HG03354 (cell line): ENCODE measurements around the gene SLC25A26.

Experiments
- ATAC-seq: cut with Tn5 transposase; IDR thresholded peaks from one replicate; pipeline ENCODE4 v1.9.1; 2021; ENCODE audit warnings: mild to moderate bottlenecking; ENCODE audit not compliant: unreplicated experiment, poor library complexity, severe bottlenecking

Gene SLC25A26

DNA sequence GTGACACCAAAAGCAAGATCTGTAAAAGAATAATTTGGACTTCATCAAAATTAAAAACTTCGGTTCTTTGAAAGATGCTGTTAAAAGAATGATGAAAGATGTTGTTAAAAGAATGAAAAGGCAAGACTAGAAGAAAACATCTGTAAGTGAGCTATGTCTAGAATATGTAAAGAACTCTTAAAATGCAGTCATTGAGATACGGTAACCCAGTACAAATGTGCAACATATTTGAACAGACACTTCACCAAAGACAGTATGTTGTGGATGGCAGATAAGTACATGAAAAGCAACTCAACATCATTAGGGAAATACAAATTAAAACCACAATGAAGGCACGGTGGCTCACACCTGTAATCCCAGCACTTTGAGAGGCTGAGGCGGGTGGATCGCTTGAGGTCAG, 140.6 kb downstream of the SLC25A26 start:
- no peak for ATAC-seq

DNA sequence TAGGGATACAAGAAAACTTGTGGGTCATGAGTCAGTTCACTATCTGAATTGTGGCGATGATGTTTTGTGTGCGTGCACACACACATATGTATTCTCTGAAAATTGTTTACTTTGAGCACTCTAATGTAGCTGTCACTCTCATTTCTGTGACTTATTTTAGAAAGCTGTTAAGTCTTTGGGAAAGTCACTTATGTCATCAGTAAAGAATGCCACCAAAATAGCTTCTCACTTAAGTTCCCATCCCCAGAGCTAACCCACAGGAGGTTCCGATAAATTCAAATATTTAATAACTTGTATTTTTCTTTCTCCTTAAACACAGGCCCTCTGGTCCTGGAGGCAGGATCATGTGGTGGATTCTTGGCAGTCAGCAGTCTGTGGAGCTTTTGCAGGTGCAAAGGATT, 141.7 kb downstream of the SLC25A26 start:
- ATAC-seq = no peak

- ATAC-seq = no peak
These were observed 142.3 kb downstream of the SLC25A26 start for GRCh38 chr3:66363148-66363547.

DNA sequence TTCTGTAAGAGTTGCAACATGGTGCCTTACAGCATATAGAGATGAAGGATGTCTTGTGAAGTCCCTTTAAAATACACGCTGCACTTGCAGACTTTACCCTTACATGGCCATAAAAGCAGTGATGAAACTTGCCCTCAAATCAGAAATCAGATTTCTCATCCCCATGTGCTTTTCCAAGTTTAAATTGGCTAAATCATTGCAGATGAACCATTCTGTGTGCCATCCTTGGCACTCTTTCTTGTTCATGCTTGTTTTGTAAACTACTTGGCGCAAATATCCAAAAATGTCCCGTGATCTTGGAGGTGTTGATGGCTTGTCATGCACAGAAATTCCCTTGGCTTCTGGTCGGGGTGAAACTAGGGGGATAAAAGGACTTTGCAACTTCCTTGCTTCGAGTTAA, 144.3 kb downstream of the SLC25A26 start:
- ATAC-seq = no peak

DNA sequence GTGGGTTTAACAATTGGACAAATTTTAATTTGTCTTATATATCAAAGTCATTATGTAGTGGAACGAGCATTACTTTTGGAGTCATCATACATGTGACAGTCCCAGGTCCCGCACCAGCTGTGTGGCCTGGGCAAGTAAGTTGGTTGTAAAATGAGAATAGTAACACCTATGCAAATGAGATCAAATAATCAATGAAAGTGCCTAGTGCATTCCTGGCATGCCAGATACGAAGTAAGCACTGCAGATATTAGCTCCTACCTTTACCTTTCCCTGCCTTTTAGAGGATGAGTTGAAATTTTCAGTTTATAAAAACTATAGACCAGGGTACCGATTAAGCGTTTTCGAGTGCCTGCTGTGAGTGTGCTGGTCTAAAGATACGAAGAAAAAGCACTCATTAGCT, 145.9 kb downstream of the SLC25A26 start:
- ATAC-seq = no peak

- ATAC-seq = no peak
These were observed 147.2 kb downstream of the SLC25A26 start for GRCh38 chr3:66367979-66368378.

DNA sequence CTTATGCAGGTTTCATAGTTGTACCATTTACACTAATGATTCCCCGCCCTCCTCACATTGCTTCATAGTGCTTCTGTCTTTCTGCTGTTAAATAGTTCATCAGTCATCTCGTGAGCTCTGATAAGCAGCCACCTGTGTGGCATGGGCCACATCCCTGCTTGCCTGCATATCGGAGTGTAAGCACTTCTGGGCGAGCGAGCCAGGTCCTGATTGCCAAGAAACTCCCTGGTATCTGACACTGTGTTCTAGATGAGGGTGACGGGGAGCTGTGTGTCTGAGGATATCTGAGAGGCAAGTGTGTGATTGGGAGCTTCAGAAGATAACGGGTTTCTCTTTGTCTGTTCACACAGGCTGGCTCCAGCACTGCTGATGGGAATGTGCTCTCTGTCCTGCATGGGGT, 149.4 kb downstream of the SLC25A26 start:
- no peak for ATAC-seq

DNA sequence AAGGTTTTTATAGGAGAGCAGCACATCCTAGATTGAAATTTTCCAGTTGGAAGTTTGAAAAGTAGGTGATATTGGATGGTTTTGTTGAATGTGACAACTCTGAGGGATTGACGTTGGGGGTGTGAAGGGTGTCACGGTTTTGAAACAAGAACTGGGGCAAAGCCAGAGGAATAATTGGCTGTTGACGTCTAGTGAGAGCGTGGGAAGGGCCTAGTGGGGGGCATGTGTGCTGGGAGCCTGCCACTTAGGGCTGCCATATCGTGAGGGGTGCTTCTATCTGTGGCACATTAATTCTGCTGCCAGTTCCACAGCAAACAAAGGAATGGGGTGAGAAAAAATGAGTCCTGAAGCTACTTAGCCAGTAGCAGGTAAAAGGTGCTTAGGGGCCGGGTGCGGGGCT, 150.6 kb downstream of the SLC25A26 start:
- no peak for ATAC-seq

- ATAC-seq = no peak
These were observed 152.0 kb downstream of the SLC25A26 start for GRCh38 chr3:66372681-66373350.

DNA sequence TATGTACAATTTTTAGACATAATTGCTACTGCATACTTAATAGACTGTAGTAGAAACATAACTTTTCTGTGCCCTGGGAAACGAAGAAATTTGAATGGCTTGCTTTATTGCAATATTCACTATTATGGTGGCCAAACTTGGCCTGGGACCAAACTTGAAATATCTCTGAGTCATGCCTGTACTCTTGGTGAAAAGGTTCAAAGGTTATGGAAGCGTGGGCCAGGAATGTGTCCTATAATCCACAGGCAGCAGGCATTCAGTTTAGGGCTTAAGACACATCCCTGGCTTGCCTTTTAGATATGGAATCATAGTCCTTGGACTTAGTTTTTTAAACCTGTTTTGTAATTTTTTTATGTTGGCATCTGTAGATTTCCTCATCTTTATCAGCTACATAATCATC, 155.8 kb downstream of the SLC25A26 start:
- ATAC-seq = no peak

DNA sequence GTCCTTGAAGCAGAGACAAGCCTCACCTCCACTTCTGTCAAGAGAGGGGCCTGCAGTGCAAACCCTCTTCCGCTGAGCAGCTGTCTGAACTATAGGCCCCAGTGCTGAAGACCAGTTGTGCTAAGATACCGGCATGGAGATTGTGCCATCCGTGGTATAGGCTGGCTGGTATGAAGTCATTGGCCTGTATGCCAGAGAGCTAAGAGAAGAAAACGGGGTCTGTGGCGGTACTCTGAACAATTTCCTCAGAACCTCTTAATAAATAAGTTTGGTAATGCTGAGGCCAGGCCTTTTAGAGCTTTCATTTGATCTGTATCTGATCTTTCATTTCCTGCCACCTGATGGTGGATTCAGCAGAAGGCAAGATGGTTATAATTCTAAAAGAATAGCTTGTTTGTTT, 157.0 kb downstream of the SLC25A26 start:
- no peak for ATAC-seq

GRCh38 chr3:66378256-66378655, 157.5 kb downstream of the SLC25A26 start:
- no peak for ATAC-seq

DNA sequence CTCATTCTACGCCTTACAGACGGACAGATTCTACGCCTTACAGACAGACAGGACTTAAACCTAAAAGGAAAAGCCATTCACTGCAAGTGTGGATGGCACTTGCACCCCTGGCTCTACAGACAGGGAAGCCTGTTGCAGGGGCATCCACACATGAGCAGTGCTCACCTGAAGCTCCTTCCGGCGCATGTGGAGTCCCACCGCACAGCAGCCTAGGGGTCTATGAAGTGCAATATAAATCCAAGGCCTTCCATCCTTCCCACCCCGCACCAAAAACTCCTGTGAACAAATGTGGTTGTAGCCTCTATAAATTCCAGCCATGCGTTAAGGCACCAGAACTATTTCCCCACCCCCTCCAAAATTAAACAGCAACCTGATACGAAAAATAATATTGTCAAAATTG, 158.8 kb downstream of the SLC25A26 start:
- no peak for ATAC-seq

DNA sequence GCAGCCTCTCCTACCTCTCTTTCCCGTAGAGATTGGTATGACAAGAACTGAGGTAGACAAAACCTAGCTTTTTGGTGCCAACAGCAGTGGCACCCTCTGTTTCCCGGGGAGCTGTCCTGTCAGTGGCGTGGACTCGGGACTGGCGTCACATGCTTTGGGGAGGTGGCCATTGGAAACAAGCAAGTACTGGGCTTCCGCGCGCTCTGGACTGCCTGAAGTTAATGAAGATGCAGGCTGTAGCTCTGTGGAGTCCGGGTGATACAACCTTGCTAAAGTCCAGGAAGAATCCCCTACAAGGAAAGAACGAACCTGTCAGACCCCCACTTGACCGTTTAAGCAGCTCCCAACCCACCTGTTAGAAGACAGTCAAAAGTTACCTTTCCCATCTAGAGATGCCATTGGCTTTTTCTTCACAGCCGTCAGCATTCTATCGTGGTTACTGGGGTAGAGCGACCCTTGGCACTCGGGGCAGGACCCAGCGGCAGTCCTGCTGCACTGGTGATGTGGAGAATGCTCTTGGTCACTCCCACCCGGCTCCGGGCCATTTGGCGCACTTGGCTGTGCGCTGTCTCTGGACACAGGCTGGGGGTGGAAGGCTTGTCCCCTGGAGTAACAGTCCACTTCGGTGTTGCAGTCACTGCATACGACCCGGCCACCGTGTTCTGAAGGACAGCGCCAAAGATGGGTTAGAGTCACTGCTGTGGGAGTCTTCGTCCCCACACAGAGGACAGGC, 159.6 kb downstream of the SLC25A26 start:
- ATAC-seq = no peak

DNA sequence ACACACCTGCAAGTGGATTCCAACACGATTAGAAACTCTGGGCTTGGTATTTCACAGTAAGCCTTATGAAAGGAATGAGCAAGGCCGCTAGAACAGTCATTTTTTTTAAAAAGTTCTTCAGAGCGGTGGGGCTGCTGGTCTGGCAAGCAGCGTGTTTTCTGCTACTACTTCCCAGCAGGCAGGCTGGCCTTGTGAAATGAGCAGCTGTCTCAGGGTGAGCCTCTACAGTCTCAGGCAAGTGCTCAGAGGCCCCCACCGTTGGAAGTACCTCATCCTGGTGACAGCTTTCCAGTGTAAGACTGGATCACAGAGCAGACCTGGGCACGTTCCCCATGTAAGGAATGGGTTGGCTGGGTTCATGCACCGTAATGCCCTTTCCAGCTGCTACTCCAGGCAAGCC, 160.8 kb downstream of the SLC25A26 start:
- ATAC-seq = no peak

DNA sequence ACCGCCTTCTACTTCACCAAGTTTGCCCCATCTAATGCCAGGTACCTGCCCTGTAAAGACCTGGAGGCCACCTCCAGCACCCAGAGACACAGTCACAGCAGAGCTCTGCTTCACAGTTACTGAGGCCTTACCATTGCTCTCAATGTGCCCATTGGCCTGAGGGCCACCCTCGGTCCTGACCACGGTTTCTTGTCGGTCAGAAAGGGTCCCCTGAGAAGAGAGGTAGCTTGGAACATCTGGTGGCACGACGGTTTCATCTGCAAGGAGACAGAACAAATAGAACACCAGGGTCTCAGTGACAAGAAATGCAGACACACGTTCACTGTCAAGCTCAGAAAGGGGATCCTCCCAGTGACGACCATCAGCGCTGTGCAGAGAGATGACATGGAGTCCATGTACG, 161.3 kb downstream of the SLC25A26 start:
- no peak for ATAC-seq

- ATAC-seq = no peak
These were observed 162.2 kb downstream of the SLC25A26 start for GRCh38 chr3:66383023-66383422.

- ATAC-seq = no peak
These were observed 163.4 kb downstream of the SLC25A26 start for GRCh38 chr3:66383998-66384745.

GRCh38 chr3:66385066-66385465, 164.3 kb downstream of the SLC25A26 start:
- no peak for ATAC-seq

DNA sequence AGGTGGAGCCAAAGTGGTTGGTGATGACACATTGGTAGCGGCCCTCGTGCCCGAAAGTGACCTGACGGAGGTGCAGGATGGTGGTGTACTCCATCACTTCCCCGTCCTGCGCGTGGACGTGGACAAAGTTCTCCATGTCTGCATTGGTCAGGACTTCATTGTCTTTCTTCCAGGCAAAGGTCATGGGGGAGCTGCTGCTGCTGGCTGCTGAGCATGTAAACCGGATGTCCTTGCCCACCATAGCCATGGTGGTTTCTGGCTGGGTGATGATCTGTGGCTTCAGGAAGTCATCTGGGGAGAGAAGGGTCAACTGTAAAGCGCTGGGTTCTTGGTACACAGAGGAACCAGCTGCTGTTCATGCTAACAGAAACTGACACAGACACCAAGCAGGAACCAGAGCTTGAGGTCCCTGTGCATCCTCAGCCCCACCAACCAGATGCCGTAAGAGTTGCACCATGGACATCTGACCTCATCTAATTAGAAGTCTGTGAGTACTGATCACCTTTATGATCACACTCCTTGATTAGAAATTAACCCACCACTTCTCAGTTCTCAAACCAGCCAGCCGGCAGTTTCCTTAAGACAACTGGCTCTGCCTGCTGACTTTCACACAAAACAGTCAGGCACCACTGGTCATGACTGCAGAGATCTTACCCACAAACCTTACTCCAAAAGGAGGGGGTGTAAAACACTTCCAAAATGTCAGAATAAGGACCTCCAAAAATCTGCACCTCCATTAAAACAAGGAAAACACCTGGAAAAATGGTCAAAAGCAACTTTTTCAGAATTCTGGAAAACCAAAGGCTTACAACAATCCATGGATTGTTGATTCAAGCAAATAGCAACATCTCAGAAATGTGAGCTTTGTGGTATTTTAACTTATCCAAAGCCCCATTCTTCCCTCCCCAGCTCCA, 165.5 kb downstream of the SLC25A26 start:
- ATAC-seq = peak; percentile 87
